Activated CD4-positive, CD25-positive, alpha-beta regulatory T cell treated with anti-CD3 and anti-CD28 coated beads, Interleukin-2, amount 50 U/mL, for 24 hours (primary cell): Measurements from ENCODE around the gene TAF7L.
"Not testable (repeated sequence)": the region's sequence is repeated elsewhere in the genome, so short reads cannot be mapped to it uniquely, and the experiment has no call there.

Experiments used
- ATAC-seq, 2 donors: fragments of 150-1000 bp; cut with Tn5 transposase; one replicate each; pipeline ENCODE4 v1.10.0; 2021; ENCODE audit warnings: mild to moderate bottlenecking in 1 of 2, moderate library complexity in 1 of 2

TAF7L gene

GRCh38 chrX:101290957-101291603, at the start of gene TAF7L:
Gene TAF7L (minus strand): TSS chrX:101291334. CDS start chrX:101287543, 3,791 bp downstream.
- ATAC-seq: no peak

GRCh38 chrX:101337776-101338271, 46.7 kb upstream of the TAF7L start:
- ATAC-seq: no peak

- not testable (repeated sequence) for ATAC-seq
Measured at GRCh38 chrX:101334310-101334709, 43.2 kb upstream of the TAF7L start.

- ATAC-seq: not testable (repeated sequence)
Measured at GRCh38 chrX:101326600-101326999, 35.5 kb upstream of the TAF7L start.

- ATAC-seq: no peak
Measured at GRCh38 chrX:101303790-101304189, 12.7 kb upstream of the TAF7L start.

GRCh38 chrX:101295603-101296002, 4.5 kb upstream of the TAF7L start:
- ATAC-seq: not testable (repeated sequence)

- ATAC-seq: no peak
Measured at GRCh38 chrX:101287402-101287801, 3.7 kb downstream of the TAF7L start.

- no peak for ATAC-seq
Measured at GRCh38 chrX:101276238-101276637, 14.9 kb downstream of the TAF7L start.

- no peak for ATAC-seq
Measured at GRCh38 chrX:101274198-101274597, 16.9 kb downstream of the TAF7L start.

GRCh38 chrX:101265869-101266428, 25.2 kb downstream of the TAF7L start:
- no peak for ATAC-seq

- ATAC-seq: no peak
Measured at GRCh38 chrX:101263766-101264165, 27.4 kb downstream of the TAF7L start.

GRCh38 chrX:101262590-101262989, 28.5 kb downstream of the TAF7L start:
- ATAC-seq: no peak

- ATAC-seq: no peak
Measured at GRCh38 chrX:101260435-101260834, 30.7 kb downstream of the TAF7L start.

- no peak for ATAC-seq
Measured at GRCh38 chrX:101258259-101258581, 32.9 kb downstream of the TAF7L start.

- no peak for ATAC-seq
Measured at GRCh38 chrX:101257448-101258258, 33.5 kb downstream of the TAF7L start.

- no peak for ATAC-seq
Measured at GRCh38 chrX:101252634-101253033, 38.5 kb downstream of the TAF7L start.

- no peak for ATAC-seq
Measured at GRCh38 chrX:101241531-101241930, 49.6 kb downstream of the TAF7L start.

- no peak for ATAC-seq
Measured at GRCh38 chrX:101237041-101237440, 54.1 kb downstream of the TAF7L start.

- no peak for ATAC-seq
Measured at GRCh38 chrX:101232316-101232715, 58.8 kb downstream of the TAF7L start.

GRCh38 chrX:101231080-101231479, 60.1 kb downstream of the TAF7L start:
- ATAC-seq: no peak

GRCh38 chrX:101230636-101231035, 60.5 kb downstream of the TAF7L start:
- ATAC-seq: no peak

GRCh38 chrX:101229170-101229569, 62.0 kb downstream of the TAF7L start:
- ATAC-seq: no peak

GRCh38 chrX:101223226-101223625, 67.9 kb downstream of the TAF7L start:
- no peak for ATAC-seq
